ENCODE results near the gene TFB2M.

GRCh38 chr1:246537441-246537840 is 28.6 kb downstream of the TFB2M start:
- TF ChIP-seq CTCF (conservative IDR thresholded peaks at IDR 0.05) (no peak), ZFX (IDR thresholded peaks at IDR 0.05) (no peak)

Data from C4-2B (cell line).